ENCODE data around the gene PTPRN2. TPM values are rescaled to one million over a fixed set of nuclear protein-coding genes. Genes with fewer than 3 reads are reported as not detected.

The PTPRN2 gene
- total RNA-seq, 1 experiment from 2014 or later = 0.11 TPM

- TF ChIP-seq, protein P1, sequence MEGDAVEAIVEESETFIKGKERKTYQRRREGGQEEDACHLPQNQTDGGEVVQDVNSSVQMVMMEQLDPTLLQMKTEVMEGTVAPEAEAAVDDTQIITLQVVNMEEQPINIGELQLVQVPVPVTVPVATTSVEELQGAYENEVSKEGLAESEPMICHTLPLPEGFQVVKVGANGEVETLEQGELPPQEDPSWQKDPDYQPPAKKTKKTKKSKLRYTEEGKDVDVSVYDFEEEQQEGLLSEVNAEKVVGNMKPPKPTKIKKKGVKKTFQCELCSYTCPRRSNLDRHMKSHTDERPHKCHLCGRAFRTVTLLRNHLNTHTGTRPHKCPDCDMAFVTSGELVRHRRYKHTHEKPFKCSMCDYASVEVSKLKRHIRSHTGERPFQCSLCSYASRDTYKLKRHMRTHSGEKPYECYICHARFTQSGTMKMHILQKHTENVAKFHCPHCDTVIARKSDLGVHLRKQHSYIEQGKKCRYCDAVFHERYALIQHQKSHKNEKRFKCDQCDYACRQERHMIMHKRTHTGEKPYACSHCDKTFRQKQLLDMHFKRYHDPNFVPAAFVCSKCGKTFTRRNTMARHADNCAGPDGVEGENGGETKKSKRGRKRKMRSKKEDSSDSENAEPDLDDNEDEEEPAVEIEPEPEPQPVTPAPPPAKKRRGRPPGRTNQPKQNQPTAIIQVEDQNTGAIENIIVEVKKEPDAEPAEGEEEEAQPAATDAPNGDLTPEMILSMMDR (conservative IDR thresholded peaks at IDR 0.05; ENCODE audit: low read depth, low read length) = no peak
- CTCF ChIA-PET = no interaction called here
These were observed 459.1 kb downstream of the PTPRN2 start for GRCh38 chr7:158128572-158128971.

DNA sequence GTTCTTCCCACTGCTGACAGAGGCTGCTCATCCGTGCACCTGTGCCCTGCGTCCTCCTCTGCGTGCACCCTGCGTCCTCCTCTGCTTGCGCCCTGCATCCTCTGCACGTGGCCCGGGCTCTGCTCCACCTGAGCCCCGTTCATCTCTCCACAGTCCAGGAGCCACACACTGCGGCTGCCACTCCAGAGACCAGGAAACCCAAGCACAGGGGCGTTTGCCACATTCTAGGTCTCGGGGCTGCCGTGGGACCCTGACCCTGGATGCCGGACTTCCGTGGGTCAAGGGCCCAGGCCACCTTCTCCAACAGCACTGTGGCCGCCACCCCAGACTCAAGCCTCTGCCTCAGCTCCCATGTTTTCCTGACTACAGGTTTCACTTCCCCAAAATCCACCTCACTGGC lies 460.4 kb downstream of the PTPRN2 start:
- Histone ChIP-seq H3K27me3 (replicated peaks; ENCODE audit: insufficient read depth, low read depth, low read length, poor library complexity) (no peaks in the 10 kb centered on the region), H3K36me3 (ENCODE audit: insufficient read depth, low read length, poor library complexity, severe bottlenecking) (no peaks in the 10 kb centered on the region), H3K27ac (ENCODE audit: low read depth, low read length, poor library complexity, severe bottlenecking) (no peak overlapping the region), H3K4me1 (ENCODE audit: insufficient read depth, low read length, poor library complexity, severe bottlenecking) (no peaks in the 10 kb centered on the region), H3K4me3 (ENCODE audit: low read depth, low read length, poor library complexity, severe bottlenecking) (no peak overlapping the region), H3K9me3 (ENCODE audit: low read depth, low read length, poor library complexity, severe bottlenecking) (peaks cover 26% of the 10 kb centered on the region)
- no peak for TF ChIP-seq EZH2 (IDR thresholded peaks at IDR 0.05; ENCODE audit: borderline replicate concordance, low read depth, low read length, poor library complexity, severe bottlenecking)
- ChIA-PET CTCF (no interaction called here), POLR2A (ENCODE audit: low non-redundant PET) (no interaction called here)
- no TSS peak for BruUV-seq (replicated peaks)
- no peak for DNase-seq (ENCODE audit: low spot score)
- intact Hi-C loops (cut with micrococcal nuclease; ENCODE audit: unreplicated experiment) = no loop called here

More at GRCh38 chr7:158128572-158128971, 459.1 kb downstream of the PTPRN2 start:
- Histone ChIP-seq H3K4me1 (ENCODE audit: insufficient read depth, low read length, poor library complexity, severe bottlenecking) (no peaks in the 10 kb centered on the region), H3K4me3 (ENCODE audit: low read depth, low read length, poor library complexity, severe bottlenecking) (no peak overlapping the region), H3K36me3 (ENCODE audit: insufficient read depth, low read length, poor library complexity, severe bottlenecking) (no peaks in the 10 kb centered on the region), H3K27me3 (replicated peaks; ENCODE audit: insufficient read depth, low read depth, low read length, poor library complexity) (no peaks in the 10 kb centered on the region), H3K27ac (ENCODE audit: low read depth, low read length, poor library complexity, severe bottlenecking) (no peak overlapping the region), H3K9me3 (ENCODE audit: low read depth, low read length, poor library complexity, severe bottlenecking) (peaks cover 26% of the 10 kb centered on the region)
- BruUV-seq (replicated peaks) = no TSS peak
- DNase-seq (ENCODE audit: low spot score) = no peak
- POLR2A ChIA-PET (ENCODE audit: low non-redundant PET) = no interaction called here
- intact Hi-C loops (cut with micrococcal nuclease; ENCODE audit: unreplicated experiment) = no loop called here

- Histone ChIP-seq H3K27ac (ENCODE audit: low read depth, low read length, poor library complexity, severe bottlenecking) (no peak overlapping the region), H3K9me3 (ENCODE audit: low read depth, low read length, poor library complexity, severe bottlenecking) (peaks cover 29% of the 10 kb centered on the region), H3K4me3 (ENCODE audit: low read depth, low read length, poor library complexity, severe bottlenecking) (no peak overlapping the region), H3K4me1 (ENCODE audit: insufficient read depth, low read length, poor library complexity, severe bottlenecking) (no peaks in the 10 kb centered on the region), H3K27me3 (replicated peaks; ENCODE audit: insufficient read depth, low read depth, low read length, poor library complexity) (no peaks in the 10 kb centered on the region), H3K36me3 (ENCODE audit: insufficient read depth, low read length, poor library complexity, severe bottlenecking) (no peaks in the 10 kb centered on the region)
- TF ChIP-seq, protein P1 (conservative IDR thresholded peaks at IDR 0.05; ENCODE audit: low read depth, low read length) = no peak
- no peak for TF ChIP-seq EZH2 (IDR thresholded peaks at IDR 0.05; ENCODE audit: borderline replicate concordance, low read depth, low read length, poor library complexity, severe bottlenecking)
- DNase-seq (ENCODE audit: low spot score) = no peak
- BruUV-seq (replicated peaks) = no TSS peak
- ChIA-PET CTCF (no interaction called here), POLR2A (ENCODE audit: low non-redundant PET) (no interaction called here)
- intact Hi-C loops (cut with micrococcal nuclease; ENCODE audit: unreplicated experiment) = no loop called here
These were observed 461.0 kb downstream of the PTPRN2 start for GRCh38 chr7:158126661-158127060.

DNA sequence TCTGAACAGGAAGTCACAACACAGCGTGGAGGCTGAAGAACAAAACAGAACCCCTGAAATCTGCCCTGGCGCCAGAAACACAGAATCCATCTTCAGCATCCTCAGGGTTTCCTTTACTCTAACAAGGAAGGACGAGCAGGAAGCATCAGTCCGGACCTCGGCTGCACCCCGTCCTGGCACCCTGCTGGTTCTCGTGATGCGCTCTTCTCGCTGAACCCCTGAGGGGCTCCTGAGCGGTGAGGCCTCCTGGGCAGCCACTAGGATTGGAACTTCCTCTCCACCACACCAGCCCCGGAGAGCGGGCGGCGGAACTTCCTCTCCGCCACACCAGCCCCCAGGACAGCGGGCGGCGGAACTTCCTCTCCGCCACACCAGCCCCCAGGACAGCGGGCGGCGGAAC lies 461.9 kb downstream of the PTPRN2 start:
- Histone ChIP-seq H3K27me3 (replicated peaks; ENCODE audit: insufficient read depth, low read depth, low read length, poor library complexity) (no peaks in the 10 kb centered on the region), H3K4me1 (ENCODE audit: insufficient read depth, low read length, poor library complexity, severe bottlenecking) (no peaks in the 10 kb centered on the region), H3K9me3 (ENCODE audit: low read depth, low read length, poor library complexity, severe bottlenecking) (peaks cover 35% of the 10 kb centered on the region), H3K27ac (ENCODE audit: low read depth, low read length, poor library complexity, severe bottlenecking) (no peak overlapping the region), H3K4me3 (ENCODE audit: low read depth, low read length, poor library complexity, severe bottlenecking) (no peak overlapping the region), H3K36me3 (ENCODE audit: insufficient read depth, low read length, poor library complexity, severe bottlenecking) (no peaks in the 10 kb centered on the region)
- no peak for TF ChIP-seq EZH2 (IDR thresholded peaks at IDR 0.05; ENCODE audit: borderline replicate concordance, low read depth, low read length, poor library complexity, severe bottlenecking)
- DNase-seq (ENCODE audit: low spot score) = no peak
- CTCF ChIA-PET = no interaction called here
- POLR2A ChIA-PET (ENCODE audit: low non-redundant PET) = no interaction called here
- intact Hi-C loops (cut with micrococcal nuclease; ENCODE audit: unreplicated experiment) = no loop called here
- BruUV-seq (replicated peaks) = no TSS peak

Measured in A673 (cell line).